Prostate gland (tissue), 2 donors: ENCODE results near the gene MB21D2. TPM values are rescaled to one million over a fixed set of nuclear protein-coding genes. Genes with fewer than 3 reads are reported as not detected.

ENCODE experiments used
- DNase-seq: peaks from one replicate; pipeline ENCODE4 v3.0.0-alpha.2; 2019; ENCODE audit warnings: low spot score
- H3K27ac ChIP-seq, 2 donors: fragments of 200-600 bp; sonication (generic); 2 replicates each; pipeline ENCODE4 v1.5.1; 2017 to 2019
- H3K27me3 ChIP-seq: fragments of 200-600 bp; sonication (generic); replicated peaks from 2 replicates; pipeline ENCODE4 v1.5.1; 2019; ENCODE audit not compliant: insufficient read depth
- H3K36me3 ChIP-seq, 2 donors: fragments of 200-600 bp; sonication (generic); 1 replicate in 1 of 2; 2 replicates in 1 of 2; pipeline versions ENCODE4 v1.5.1 to v1.8.1; 2017 to 2019
- H3K4me1 ChIP-seq: fragments of 200-600 bp; sonication (generic); replicated peaks from 2 replicates; pipeline ENCODE4 v1.5.1; 2019
- H3K4me3 ChIP-seq, 2 donors: fragments of 200-600 bp; sonication (generic); 2 replicates each; pipeline ENCODE4 v1.5.1; 2017 to 2019
- H3K9me3 ChIP-seq: fragments of 200-600 bp; sonication (generic); 2 replicates; pipeline ENCODE4 v1.5.1; 2017
- POLR2A ChIP-seq: fragments of 450-650 bp; IDR thresholded peaks from one replicate; pipeline ENCODE4 v1.6.1; 2016; ENCODE audit warnings: antibody characterized with exemption, mild to moderate bottlenecking
- POLR2AphosphoS5 ChIP-seq: sonication (generic); formaldehyde crosslinking; IDR thresholded peaks from one replicate; pipeline ENCODE4 v1.6.1; 2017; ENCODE audit warnings: antibody characterized with exemption
- WGBS: methylation state at CpG from one replicate; pipeline ENCODE4 v1.1.5; 2018; 5-methylcytosine and 5-hydroxymethylcytosine counted together
- intact Hi-C: fragments of 100-400 bp; cut with DNase I; formaldehyde crosslinking; loops from one replicate; pipeline ENCODE4 v1.14.2; 2022
- total RNA-seq, 2 donors: library from RNA; depleted of rRNA; stranded (reverse); fragments of >200 nt; gene quantifications; one replicate each; pipeline ENCODE4 v1.1.0, GENCODE V29; 2016
- TF ChIP-seq, protein P1 (sequence below), 4 experiments: fragments of 200-600 bp in 2 of 4; fragments of 450-650 bp in 2 of 4; sonication (generic) in 2 of 4; IDR thresholded peaks; 1 replicate in 3 of 4; 2 replicates in 1 of 4; pipeline ENCODE4 v1.5.1; 2016 to 2019; ENCODE audit warnings: antibody characterized with exemption in 4 of 4, mild to moderate bottlenecking in 2 of 4, moderate library complexity in 2 of 4

The MB21D2 gene
- total RNA-seq, 2 donors from 2014 or later = 1.8 to 20.4 TPM

DNA sequence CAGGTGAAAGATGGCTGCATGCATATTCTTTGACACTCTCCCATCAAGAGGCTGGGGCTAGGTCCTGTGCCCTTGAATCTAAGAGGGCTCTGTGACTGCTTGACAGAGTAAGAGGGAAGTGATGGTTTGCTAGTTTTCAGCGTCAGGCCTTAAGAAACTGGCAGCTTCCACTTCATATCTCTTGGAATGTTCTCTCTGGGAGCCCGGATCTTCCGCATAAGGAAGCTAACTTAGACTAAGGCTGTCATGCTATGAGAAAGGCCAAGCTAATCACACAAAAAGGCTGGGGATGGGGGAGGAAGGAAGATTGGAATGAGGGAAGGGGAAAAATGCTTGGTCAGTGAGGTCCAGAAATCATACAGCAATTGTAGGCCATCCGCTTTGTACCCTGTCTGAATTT is 50.0 kb downstream of the MB21D2 start:
- Histone ChIP-seq H3K27me3 (no peaks in the 10 kb centered on the region), H3K4me1 (no peaks in the 10 kb centered on the region), H3K27ac (no peak overlapping the region), H3K9me3 (no peaks in the 10 kb centered on the region), H3K4me3 (no peak overlapping the region), H3K36me3 (no peaks in the 10 kb centered on the region)
- TF ChIP-seq POLR2A (no peak), POLR2AphosphoS5 (no peak)
- TF ChIP-seq, protein P1, sequence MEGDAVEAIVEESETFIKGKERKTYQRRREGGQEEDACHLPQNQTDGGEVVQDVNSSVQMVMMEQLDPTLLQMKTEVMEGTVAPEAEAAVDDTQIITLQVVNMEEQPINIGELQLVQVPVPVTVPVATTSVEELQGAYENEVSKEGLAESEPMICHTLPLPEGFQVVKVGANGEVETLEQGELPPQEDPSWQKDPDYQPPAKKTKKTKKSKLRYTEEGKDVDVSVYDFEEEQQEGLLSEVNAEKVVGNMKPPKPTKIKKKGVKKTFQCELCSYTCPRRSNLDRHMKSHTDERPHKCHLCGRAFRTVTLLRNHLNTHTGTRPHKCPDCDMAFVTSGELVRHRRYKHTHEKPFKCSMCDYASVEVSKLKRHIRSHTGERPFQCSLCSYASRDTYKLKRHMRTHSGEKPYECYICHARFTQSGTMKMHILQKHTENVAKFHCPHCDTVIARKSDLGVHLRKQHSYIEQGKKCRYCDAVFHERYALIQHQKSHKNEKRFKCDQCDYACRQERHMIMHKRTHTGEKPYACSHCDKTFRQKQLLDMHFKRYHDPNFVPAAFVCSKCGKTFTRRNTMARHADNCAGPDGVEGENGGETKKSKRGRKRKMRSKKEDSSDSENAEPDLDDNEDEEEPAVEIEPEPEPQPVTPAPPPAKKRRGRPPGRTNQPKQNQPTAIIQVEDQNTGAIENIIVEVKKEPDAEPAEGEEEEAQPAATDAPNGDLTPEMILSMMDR (IDR thresholded peaks at IDR 0.05) = no peak
- DNase-seq = no peak
- WGBS = 86% methylated on average over 4 of the region's 4 CpGs
- intact Hi-C loops = no loop called here

DNA sequence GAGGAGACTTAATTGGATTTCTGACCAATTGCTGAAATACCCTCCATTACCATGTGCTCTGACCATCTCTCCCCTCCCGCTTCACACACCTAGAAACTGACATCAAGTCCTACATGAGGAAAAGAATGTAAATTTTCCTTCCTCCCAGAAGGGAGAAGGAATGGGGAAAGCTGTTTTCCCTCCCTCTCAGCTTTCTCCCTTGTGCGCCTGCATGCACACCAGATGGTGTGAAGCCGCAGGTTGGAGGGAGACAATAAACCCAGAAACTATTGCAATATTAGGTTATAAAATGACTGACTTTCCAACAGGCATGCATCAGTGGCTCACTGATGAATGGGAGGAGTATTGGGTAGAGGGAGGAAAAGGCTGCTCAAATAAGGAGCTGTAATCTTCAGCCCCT is 50.9 kb downstream of the MB21D2 start:
- TF ChIP-seq, protein P1 (IDR thresholded peaks at IDR 0.05) = no peak
- TF ChIP-seq POLR2AphosphoS5 = no peak
- no peak for TF ChIP-seq POLR2A
- no peak overlapping the region for H3K27ac ChIP-seq

DNA sequence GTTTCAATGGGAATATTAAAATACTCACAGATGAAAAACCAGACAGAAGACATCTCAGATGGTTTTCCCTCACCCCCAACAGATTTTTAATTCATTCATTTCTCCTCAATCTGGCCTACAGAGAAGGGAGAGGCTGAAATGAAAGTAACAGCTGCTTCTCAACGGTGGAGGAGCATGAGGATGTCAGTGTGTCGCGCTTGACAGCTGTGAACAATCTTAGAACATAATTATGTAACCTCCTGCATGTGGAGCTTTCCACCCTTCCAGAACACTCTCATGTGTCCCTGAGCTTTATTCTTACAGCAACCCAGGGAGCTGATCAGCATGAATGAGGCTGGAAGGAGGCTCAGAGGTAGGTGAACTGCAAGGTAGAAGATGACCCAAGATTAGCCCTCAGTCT is 52.7 kb downstream of the MB21D2 start:
- Histone ChIP-seq H3K27me3 (no peaks in the 10 kb centered on the region), H3K4me3 (no peak overlapping the region), H3K4me1 (no peaks in the 10 kb centered on the region), H3K9me3 (no peaks in the 10 kb centered on the region), H3K36me3 (no peaks in the 10 kb centered on the region), H3K27ac (no peak overlapping the region)
- TF ChIP-seq POLR2A = no peak
- TF ChIP-seq, protein P1 (IDR thresholded peaks at IDR 0.05) = no peak
- no peak for TF ChIP-seq POLR2AphosphoS5
- WGBS = 61% methylated on average over 3 of the region's 3 CpGs
- intact Hi-C loops = no loop called here
- no peak for DNase-seq

More for the DNA sequence above, 50.9 kb downstream of the MB21D2 start:
- H3K9me3 ChIP-seq = no peaks in the 10 kb centered on the region
- H3K36me3 ChIP-seq = no peaks in the 10 kb centered on the region
- H3K4me1 ChIP-seq = no peaks in the 10 kb centered on the region
- WGBS = 98% methylated on average over 3 of the region's 3 CpGs
- intact Hi-C loops = no loop called here
- no peak for DNase-seq
- H3K4me3 ChIP-seq = no peak overlapping the region
- no peaks in the 10 kb centered on the region for H3K27me3 ChIP-seq

DNA sequence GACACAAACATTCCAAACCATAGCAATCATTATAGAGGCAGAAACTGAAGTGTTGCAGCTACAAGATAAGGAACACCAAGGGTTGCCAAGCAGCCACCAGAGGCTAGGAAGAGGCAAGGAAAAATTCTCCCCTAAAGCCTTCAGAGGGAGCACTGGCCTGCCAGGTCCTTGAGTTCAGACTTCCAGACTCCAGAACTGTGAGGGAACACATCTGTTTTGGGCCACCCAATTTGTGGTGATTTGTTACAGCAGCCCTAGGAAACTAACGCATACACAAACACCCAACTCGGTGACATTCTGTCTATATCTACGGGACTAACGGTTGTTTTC is 54.6 kb downstream of the MB21D2 start:
- 86% methylated on average over 4 of the region's 4 CpGs for WGBS

More for the DNA sequence above, 54.6 kb downstream of the MB21D2 start:
- Histone ChIP-seq H3K4me3 (no peak overlapping the region), H3K4me1 (no peaks in the 10 kb centered on the region), H3K27ac (no peak overlapping the region), H3K36me3 (no peaks in the 10 kb centered on the region), H3K27me3 (no peaks in the 10 kb centered on the region), H3K9me3 (no peaks in the 10 kb centered on the region)
- intact Hi-C loops = no loop called here
- no peak for DNase-seq
- TF ChIP-seq, protein P1 (IDR thresholded peaks at IDR 0.05) = no peak
- TF ChIP-seq POLR2AphosphoS5 = no peak
- TF ChIP-seq POLR2A = no peak
